SK-N-SH (cell line): ENCODE results near the gene ELAC2.

Source experiments
- CTCF ChIP-seq: fragments of 200-600 bp; sonication (generic); IDR thresholded peaks from 2 replicates; pipeline ENCODE4 v1.6.1; 2017; ENCODE audit warnings: antibody characterized with exemption, mild to moderate bottlenecking, moderate library complexity
- FOXJ3 ChIP-seq: sonication (generic); formaldehyde crosslinking; IDR thresholded peaks from 2 replicates; pipeline ENCODE4 v1.5.1; 2020; ENCODE audit warnings: mild to moderate bottlenecking, missing genetic modification reagents
- POLR2AphosphoS5 ChIP-seq: IDR thresholded peaks from 2 replicates; pipeline ENCODE4 v1.6.1; 2012; ENCODE audit warnings: low read depth, low read length
- SIN3A ChIP-seq: IDR thresholded peaks from 2 replicates; pipeline ENCODE4 v1.6.1; 2012; ENCODE audit warnings: low read depth, mild to moderate bottlenecking, low read length, moderate library complexity, borderline replicate concordance
- SMC3 ChIP-seq: IDR thresholded peaks from 2 replicates; pipeline ENCODE4 v1.6.1; 2012; ENCODE audit warnings: low read depth, low read length, improper control_type of control experiment

- no peak for TF ChIP-seq CTCF
- no peak for TF ChIP-seq FOXJ3 (CRISPR knock-in tag)
- TF ChIP-seq POLR2AphosphoS5: no peak
- no peak for TF ChIP-seq SMC3
- TF ChIP-seq SIN3A: no peak
These were observed 49.9 kb downstream of the ELAC2 start for GRCh38 chr17:12967962-12968361.
